HG03045 (cell line): Measurements from ENCODE around the gene AVPR1B.

ENCODE experiments used
- ATAC-seq: cut with Tn5 transposase; IDR thresholded peaks from one replicate; pipeline ENCODE4 v1.9.1; 2021; ENCODE audit warnings: mild to moderate bottlenecking, moderate library complexity; ENCODE audit not compliant: unreplicated experiment

AVPR1B gene

GRCh38 chr1:206112600-206113301 lies 4.4 kb downstream of the AVPR1B start:
- no peak for ATAC-seq

DNA sequence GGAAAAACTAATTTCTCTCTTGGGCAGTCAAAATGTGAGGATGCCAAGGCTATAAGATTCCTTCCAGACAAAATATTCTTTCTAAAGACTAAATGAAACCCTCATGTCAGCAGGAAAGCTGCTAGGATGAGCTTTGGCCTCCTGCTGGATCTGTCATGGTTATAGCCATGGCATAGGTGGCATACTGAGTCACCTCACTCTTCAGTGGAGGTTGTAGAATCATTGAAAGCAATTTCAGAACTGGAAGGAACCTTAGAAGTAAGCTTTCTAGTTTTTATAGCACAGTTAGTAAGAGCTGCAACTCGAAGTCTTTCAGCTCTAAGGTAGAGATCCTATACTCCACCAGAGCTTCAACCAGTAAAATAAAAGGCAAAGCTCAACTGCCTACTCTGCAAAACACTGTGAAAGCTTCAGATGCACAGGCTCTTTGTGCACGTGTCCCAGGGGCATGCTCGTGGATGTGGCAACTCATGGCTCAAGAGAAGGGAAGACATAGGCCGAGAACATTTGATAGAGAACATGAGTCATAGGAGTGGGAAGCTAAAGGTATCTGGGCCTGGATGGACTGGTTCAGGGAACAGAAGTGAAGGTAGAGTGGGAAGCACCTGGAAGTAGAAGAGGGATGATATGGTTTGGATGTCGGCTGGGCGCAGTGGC lies 5.8 kb downstream of the AVPR1B start:
- ATAC-seq, result no peak

DNA sequence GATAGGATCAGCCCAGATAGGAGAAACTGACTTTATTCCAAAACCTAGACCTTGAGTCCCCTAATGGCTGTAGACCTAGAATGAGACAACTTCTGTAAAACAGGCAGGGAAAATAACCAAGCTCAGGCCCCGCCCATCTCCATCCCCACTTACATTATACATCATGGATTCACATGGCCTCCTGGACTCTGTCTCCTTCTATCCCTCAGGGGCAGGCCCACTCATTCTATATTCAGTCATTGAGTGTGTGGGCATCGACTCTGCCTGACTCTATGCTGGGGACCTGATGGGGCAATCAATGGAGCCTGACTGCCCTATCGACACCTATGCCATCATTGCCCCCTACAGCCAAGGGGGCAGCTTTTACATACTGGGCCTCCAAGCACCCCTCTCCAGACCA lies 6.4 kb downstream of the AVPR1B start:
- no peak for ATAC-seq

DNA sequence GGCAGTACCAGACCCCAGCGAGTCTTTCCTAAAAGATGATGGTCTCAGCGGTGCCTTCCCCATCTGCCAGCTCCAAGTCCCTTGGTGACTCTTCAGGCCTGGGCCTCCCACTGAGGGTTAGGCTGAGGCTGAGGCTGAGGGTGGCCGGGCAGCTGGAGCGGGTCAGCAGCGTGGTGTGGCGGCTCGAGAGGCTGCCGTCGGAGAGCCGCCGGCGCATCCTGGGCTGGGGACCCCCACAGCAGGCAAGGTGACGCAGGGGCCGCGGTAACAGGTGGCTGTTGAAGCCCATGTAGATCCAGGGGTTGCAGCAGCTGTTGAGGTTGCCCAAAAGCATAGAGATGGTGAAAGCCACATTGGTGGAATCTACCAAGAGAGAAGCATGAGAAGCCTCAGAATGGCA lies 7.0 kb downstream of the AVPR1B start:
- ATAC-seq, result no peak

- no peak for ATAC-seq
Observed at GRCh38 chr1:206109718-206110117, 7.5 kb downstream of the AVPR1B start.

GRCh38 chr1:206108635-206109034 lies 8.6 kb downstream of the AVPR1B start:
- no peak for ATAC-seq

GRCh38 chr1:206107168-206107544 lies 10.0 kb downstream of the AVPR1B start:
- no peak for ATAC-seq

GRCh38 chr1:206106328-206107167 lies 10.6 kb downstream of the AVPR1B start:
- ATAC-seq, result no peak

DNA sequence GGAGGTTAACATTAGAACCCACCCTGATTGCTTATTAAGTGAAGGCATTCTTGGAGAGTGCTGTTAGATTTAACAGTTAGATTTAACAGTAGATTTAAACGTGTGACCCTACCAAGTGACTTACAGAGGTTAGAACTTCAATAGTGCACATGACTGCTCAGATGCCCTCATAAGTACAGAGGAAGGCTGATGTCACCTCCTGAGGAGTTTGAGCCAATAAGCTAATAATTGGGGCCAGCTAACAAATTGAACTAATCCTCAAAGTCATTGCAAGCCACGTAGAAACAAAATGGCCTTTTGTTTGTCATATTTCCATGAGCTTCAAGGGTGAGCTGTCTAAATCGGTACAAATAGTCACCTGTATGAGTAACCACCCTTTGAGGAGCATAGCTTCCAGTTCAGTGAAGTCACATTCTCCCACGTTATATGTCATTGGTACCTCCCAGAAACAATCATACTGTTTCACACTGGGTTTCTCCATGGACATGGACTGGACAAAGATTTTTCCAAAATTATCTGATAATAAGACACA lies 11.7 kb downstream of the AVPR1B start:
- ATAC-seq, result no peak

GRCh38 chr1:206103979-206104378 lies 13.2 kb downstream of the AVPR1B start:
- no peak for ATAC-seq

GRCh38 chr1:206102292-206102936 lies 14.8 kb downstream of the AVPR1B start:
- no peak for ATAC-seq

DNA sequence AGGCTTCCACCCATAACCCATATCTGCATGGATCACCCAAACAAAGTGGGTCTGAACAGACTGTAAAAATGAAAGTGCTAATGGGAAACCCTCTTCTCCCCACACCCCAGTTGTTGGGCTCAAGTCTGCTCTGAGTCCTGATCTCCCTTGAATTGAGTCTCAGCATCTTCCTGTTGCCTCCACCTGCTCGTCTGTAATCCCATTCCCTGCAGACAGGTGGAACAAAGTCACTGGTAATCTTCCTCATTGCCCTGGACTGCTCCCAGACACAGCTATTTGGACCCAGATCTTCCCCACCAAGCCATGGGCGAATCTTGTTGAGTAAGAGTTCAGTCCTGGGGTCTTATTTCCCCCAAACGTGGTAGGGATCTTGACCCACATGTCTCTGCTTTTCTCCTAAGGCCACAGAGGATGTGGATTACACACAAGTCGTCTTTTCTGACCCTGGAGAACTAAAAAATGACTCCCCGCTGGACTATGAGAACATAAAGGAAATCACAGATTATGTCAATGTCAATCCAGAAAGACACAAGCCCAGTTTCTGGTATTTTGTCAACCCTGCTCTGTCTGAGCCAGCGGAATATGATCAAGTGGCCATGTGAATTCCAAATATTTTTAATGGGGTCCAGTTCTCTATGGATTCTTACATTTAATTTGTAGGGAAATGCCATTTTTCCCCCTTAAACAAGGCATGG lies 15.7 kb downstream of the AVPR1B start:
- no peak for ATAC-seq

DNA sequence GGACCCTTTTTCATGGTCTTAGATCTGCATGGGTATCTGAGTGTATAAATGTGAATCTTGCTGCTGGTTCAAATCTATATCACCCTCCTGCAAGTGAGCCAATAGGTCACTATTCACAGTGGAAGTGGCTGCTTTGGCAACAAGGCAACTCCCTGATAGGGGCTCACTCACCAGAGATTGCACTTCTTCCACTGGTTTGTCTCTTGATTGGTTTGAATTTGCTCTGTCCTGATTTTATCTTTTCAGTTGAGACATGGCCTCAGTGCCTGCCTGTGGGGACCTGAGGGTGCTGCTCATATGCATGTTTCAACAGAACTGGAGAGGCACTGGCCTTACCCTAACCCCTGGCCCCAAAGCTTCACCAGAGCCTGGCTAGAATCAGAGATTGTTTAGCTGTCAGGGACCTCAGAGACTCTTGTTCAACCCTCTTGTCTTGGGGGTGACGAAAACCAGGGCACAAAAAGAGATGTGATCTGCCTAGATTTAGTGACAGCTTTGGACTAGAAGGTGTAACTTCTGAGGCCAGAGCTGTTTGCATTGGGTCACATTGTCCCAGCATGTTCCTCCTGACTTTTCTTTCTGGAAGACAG lies 16.9 kb downstream of the AVPR1B start:
- ATAC-seq, result no peak

DNA sequence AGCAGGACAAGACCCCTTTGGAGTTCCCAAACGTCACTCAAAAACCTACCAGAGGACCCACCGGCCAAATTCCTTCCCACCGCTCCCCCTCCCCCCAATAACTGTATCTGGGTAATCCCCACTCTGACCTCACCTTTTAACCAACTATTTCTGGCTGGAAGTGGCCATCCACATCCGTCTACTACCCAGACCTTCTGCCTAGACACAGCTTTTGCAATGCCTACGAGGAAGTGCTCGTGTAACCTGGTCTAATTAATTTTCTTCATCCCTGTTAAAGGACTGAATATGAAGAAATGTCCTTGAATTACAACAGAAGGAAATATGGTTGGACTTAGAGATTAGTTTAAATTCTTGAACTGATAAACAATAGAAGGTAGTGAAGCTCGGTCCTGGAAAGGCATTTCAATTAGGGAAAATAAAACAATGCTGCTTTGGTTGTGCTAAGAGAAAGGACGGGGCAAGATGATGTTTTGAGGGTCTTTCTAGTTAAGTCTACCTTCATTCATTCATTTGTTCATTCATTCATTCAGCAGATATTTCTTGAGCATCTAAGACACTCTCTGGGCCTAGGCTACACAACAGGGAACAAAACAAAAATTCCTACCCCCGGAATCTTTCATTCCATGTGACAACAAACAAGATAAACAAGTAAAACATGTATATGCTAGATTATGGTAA lies 18.8 kb downstream of the AVPR1B start:
- no peak for ATAC-seq

GRCh38 chr1:206097381-206097780 lies 19.8 kb downstream of the AVPR1B start:
- ATAC-seq, result no peak

GRCh38 chr1:206094024-206094423 lies 23.2 kb downstream of the AVPR1B start:
- ATAC-seq, result no peak

GRCh38 chr1:206089341-206089740 lies 27.8 kb downstream of the AVPR1B start:
- ATAC-seq, result no peak

DNA sequence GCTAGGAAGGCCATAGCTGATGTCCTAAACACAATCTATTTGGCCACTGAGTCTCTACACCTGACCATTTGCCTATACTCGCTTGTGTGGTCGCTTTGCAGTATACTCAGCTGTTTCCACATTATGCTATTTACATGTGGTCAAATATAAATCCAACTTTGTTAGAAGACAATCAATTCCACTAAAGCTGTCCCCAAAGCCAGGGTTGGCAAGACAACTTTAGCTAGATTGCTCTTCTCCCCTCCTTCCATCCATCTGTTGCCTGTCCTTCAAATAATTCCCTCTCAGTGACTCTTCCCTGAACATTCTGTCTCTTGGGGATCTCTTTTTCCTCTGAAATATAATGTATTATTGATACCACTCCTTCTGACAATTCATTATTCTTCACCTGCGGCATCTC lies 30.1 kb downstream of the AVPR1B start:
- no peak for ATAC-seq

- no peak for ATAC-seq
Observed at GRCh38 chr1:206083750-206084149, 33.4 kb downstream of the AVPR1B start.
